GM10266 (cell line): Measurements from ENCODE around the gene SLC27A5.
"Not testable (repeated sequence)": the region's sequence is repeated elsewhere in the genome, so short reads cannot be mapped to it uniquely, and the experiment has no call there.

Experiments
- DNase-seq: peaks from one replicate; pipeline ENCODE4 v3.0.0; 2012; ENCODE audit errors: extremely low spot score
- TF ChIP-seq, protein P1 (sequence below): IDR thresholded peaks from 2 replicates; pipeline ENCODE4 v1.5.1; 2012; ENCODE audit warnings: mild to moderate bottlenecking, low read depth; ENCODE audit not compliant: control insufficient read depth, insufficient read depth; ENCODE audit errors: missing control alignments

Gene SLC27A5

DNA sequence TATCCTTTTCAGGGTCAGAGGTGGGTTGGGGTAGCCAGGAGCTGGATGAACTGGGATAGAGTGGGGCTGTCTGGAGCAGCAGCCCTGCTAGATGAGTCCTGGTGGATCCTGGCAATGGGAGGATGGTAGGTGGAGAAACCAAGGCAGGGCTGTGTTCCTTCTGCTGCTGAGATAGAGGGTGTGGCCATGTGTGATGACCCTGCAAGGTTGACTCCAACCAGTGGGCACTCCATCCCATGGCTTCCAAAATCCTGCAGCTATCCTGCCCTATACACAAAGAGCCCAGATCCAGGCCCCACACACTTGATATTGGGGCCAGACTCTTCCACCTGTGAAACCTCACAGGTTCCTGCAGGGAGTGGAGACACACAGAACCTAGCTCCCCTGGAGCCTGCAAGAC lies 38.0 kb downstream of the SLC27A5 start:
- DNase-seq = no peak
- TF ChIP-seq, protein P1, sequence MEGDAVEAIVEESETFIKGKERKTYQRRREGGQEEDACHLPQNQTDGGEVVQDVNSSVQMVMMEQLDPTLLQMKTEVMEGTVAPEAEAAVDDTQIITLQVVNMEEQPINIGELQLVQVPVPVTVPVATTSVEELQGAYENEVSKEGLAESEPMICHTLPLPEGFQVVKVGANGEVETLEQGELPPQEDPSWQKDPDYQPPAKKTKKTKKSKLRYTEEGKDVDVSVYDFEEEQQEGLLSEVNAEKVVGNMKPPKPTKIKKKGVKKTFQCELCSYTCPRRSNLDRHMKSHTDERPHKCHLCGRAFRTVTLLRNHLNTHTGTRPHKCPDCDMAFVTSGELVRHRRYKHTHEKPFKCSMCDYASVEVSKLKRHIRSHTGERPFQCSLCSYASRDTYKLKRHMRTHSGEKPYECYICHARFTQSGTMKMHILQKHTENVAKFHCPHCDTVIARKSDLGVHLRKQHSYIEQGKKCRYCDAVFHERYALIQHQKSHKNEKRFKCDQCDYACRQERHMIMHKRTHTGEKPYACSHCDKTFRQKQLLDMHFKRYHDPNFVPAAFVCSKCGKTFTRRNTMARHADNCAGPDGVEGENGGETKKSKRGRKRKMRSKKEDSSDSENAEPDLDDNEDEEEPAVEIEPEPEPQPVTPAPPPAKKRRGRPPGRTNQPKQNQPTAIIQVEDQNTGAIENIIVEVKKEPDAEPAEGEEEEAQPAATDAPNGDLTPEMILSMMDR = no peak

GRCh38 chr19:58471736-58472135 lies 40.1 kb downstream of the SLC27A5 start:
- no peak for DNase-seq
- TF ChIP-seq, protein P1 = no peak

- DNase-seq = not testable (repeated sequence)
Measured at GRCh38 chr19:58470837-58471543, 40.8 kb downstream of the SLC27A5 start.

DNA sequence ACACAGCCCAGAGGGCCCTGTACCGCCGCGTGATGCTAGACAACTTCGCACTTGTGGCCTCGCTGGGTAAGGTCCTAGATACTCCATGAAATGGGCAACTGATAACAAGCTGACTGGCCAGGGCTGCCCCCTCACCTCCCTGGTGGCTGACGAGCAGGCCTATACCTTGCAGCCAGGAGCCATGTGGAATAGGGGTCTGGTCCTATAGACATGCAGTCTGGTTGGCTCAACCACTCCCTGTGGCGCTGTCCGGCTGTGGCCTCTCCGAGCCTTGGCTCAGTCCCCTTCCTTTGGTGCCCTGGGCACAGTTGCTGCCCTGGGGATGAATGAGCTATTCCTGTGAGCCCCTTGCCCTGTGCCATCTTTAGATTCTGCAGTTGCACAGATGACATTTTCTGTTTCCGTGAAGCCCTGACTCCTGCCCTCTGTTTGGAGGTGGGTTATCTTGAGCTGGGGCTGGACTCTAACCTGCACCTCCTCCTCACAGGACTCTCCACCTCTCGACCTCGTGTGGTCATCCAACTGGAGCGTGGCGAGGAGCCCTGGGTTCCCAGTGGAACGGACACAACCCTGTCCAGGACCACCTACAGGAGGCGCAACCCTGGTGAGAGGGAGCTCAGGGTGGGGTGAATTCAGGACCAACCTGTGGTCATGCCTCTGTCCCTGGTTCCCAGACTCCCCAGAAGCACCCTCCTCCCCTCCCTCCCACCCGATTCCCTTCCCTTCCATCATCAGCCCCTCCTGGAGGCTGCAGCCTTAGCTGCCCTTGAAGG lies 42.4 kb downstream of the SLC27A5 start:
- no peak for DNase-seq
- TF ChIP-seq, protein P1 = no peak

GRCh38 chr19:58468216-58468839 lies 43.5 kb downstream of the SLC27A5 start:
- DNase-seq = no peak
- TF ChIP-seq, protein P1 = no peak

GRCh38 chr19:58466760-58467589 lies 44.8 kb downstream of the SLC27A5 start, which contains the start of gene ZNF324:
TSS of gene ZNF324 (plus strand) at chr19:58467080. CDS start at chr19:58469186, 2,106 bp downstream.
- DNase-seq = peak; percentile 99

More at GRCh38 chr19:58466760-58467589, 44.8 kb downstream of the SLC27A5 start, which contains the start of gene ZNF324:
- TF ChIP-seq, protein P1 = peak; percentile 17
